Liver (tissue), 9 donors: ENCODE measurements around the gene TMEM38B. TPM values are rescaled to one million over a fixed set of nuclear protein-coding genes. Genes with fewer than 3 reads are reported as not detected.

Source experiments
- DNase-seq: peaks from one replicate; pipeline ENCODE4 v3.0.0-alpha.2; 2017; ENCODE audit warnings: low spot score
- H3K27ac ChIP-seq, 2 donors: one replicate each; pipeline ENCODE4 v1.7.0; 2013; ENCODE audit warnings: inconsistent platforms in 2 of 2, low read length in 2 of 2, control low read depth in 1 of 2, low read depth in 1 of 2, mild to moderate bottlenecking in 1 of 2
- H3K27me3 ChIP-seq, 4 donors: one replicate each; pipeline versions ENCODE4 v1.6.1 to v1.7.0; 2013; ENCODE audit warnings: low read length in 3 of 4, inconsistent platforms in 1 of 4, mild to moderate bottlenecking in 1 of 4, moderate library complexity in 1 of 4; ENCODE audit not compliant: control insufficient read depth in 4 of 4, insufficient read depth in 4 of 4
- H3K36me3 ChIP-seq, 4 donors: one replicate each; pipeline versions ENCODE4 v1.6.1 to v1.7.0; 2013; ENCODE audit warnings: low read length in 3 of 4, mild to moderate bottlenecking in 3 of 4, low read depth in 1 of 4, moderate library complexity in 1 of 4; ENCODE audit not compliant: control insufficient read depth in 4 of 4, insufficient read depth in 3 of 4
- H3K4me1 ChIP-seq, 4 donors: one replicate each; pipeline versions ENCODE4 v1.6.1 to v1.7.0; 2013; ENCODE audit warnings: low read length in 3 of 4, mild to moderate bottlenecking in 3 of 4, moderate library complexity in 1 of 4; ENCODE audit not compliant: control insufficient read depth in 4 of 4, insufficient read depth in 4 of 4
- H3K4me3 ChIP-seq, 3 donors: one replicate each; pipeline versions ENCODE4 v1.6.1 to v1.7.0; 2013; ENCODE audit warnings: low read length in 3 of 3, control low read depth in 1 of 3, low read depth in 1 of 3, mild to moderate bottlenecking in 1 of 3
- H3K9ac ChIP-seq, 2 donors: one replicate each; pipeline ENCODE4 v1.7.0; 2013; ENCODE audit warnings: low read length in 2 of 2, mild to moderate bottlenecking in 2 of 2, moderate library complexity in 2 of 2, control low read depth in 1 of 2, low read depth in 1 of 2
- H3K9me3 ChIP-seq, 4 donors: one replicate each; pipeline versions ENCODE4 v1.6.1 to v1.7.0; 2013; ENCODE audit warnings: low read length in 3 of 4; ENCODE audit not compliant: control insufficient read depth in 4 of 4
- ATF3 ChIP-seq: IDR thresholded peaks from 2 replicates; pipeline ENCODE4 v1.6.1; 2016; ENCODE audit warnings: antibody characterized with exemption
- CTCF ChIP-seq: fragments of 150-350 bp; IDR thresholded peaks from 2 replicates; pipeline ENCODE4 v1.5.1; 2017; ENCODE audit warnings: improper control_type of control experiment, low read depth, low read length; ENCODE audit not compliant: missing input control
- EGR1 ChIP-seq, 2 donors: IDR thresholded peaks; 2 replicates each; pipeline ENCODE4 v1.6.1; 2016 to 2018; ENCODE audit warnings: antibody characterized with exemption in 2 of 2, low read depth in 2 of 2
- FOXA1 ChIP-seq: IDR thresholded peaks from 2 replicates; pipeline ENCODE4 v1.6.1; 2016; ENCODE audit warnings: antibody characterized with exemption
- FOXA2 ChIP-seq: IDR thresholded peaks from 2 replicates; pipeline ENCODE4 v1.6.1; 2016; ENCODE audit warnings: antibody characterized with exemption
- GABPA ChIP-seq, 2 donors: IDR thresholded peaks in 1 of 2; conservative IDR thresholded peaks in 1 of 2; 2 replicates each; pipeline ENCODE4 v1.6.1; 2016; ENCODE audit warnings: antibody characterized with exemption in 2 of 2, mild to moderate bottlenecking in 1 of 2, moderate library complexity in 1 of 2
- HNF4A ChIP-seq, 2 donors: conservative IDR thresholded peaks; 2 replicates each; pipeline ENCODE4 v1.6.1; 2016; ENCODE audit warnings: antibody characterized with exemption in 2 of 2, mild to moderate bottlenecking in 2 of 2
- HNF4G ChIP-seq: IDR thresholded peaks from 2 replicates; pipeline ENCODE4 v1.6.1; 2016; ENCODE audit warnings: antibody characterized with exemption
- JUND ChIP-seq, 2 donors: IDR thresholded peaks; 2 replicates each; pipeline ENCODE4 v1.6.1; 2016; ENCODE audit warnings: antibody characterized with exemption in 2 of 2
- MAX ChIP-seq: IDR thresholded peaks from 2 replicates; pipeline ENCODE4 v1.6.1; 2016; ENCODE audit warnings: antibody characterized with exemption
- NR2F2 ChIP-seq: IDR thresholded peaks from 2 replicates; pipeline ENCODE4 v1.6.1; 2016; ENCODE audit warnings: antibody characterized with exemption
- REST ChIP-seq: IDR thresholded peaks from 2 replicates; pipeline ENCODE4 v1.6.1; 2016; ENCODE audit warnings: antibody characterized with exemption, mild to moderate bottlenecking
- RXRA ChIP-seq, 2 donors: IDR thresholded peaks; 2 replicates each; pipeline ENCODE4 v1.6.1; 2017 to 2018; ENCODE audit warnings: antibody characterized with exemption in 2 of 2, mild to moderate bottlenecking in 1 of 2
- SP1 ChIP-seq: IDR thresholded peaks from 2 replicates; pipeline ENCODE4 v1.6.1; 2018; ENCODE audit warnings: antibody characterized with exemption, mild to moderate bottlenecking
- TAF1 ChIP-seq: conservative IDR thresholded peaks from 2 replicates; pipeline ENCODE4 v1.6.1; 2016; ENCODE audit warnings: antibody characterized with exemption, mild to moderate bottlenecking
- YY1 ChIP-seq: IDR thresholded peaks from 2 replicates; pipeline ENCODE4 v1.6.1; 2016; ENCODE audit warnings: antibody characterized with exemption, mild to moderate bottlenecking
- ZBTB33 ChIP-seq: IDR thresholded peaks from 2 replicates; pipeline ENCODE4 v1.6.1; 2016; ENCODE audit warnings: antibody characterized with exemption
- WGBS: extraction: QIAGEN DNeasy Blood & Tissue Kit; methylation state at CpG from one replicate; pipeline ENCODE4 v1.1.7; 2013; 5-methylcytosine and 5-hydroxymethylcytosine counted together
- polyA plus RNA-seq, 2 donors: library from polyadenylated mRNA; stranded (reverse) in 1 of 2; unstranded in 1 of 2; fragments of 200-250 nt in 1 of 2; fragments of >200 nt in 1 of 2; fragmentation: Nextera tagmentation in 1 of 2; extraction: Ambion mirVana in 1 of 2; gene quantifications; one replicate each; pipeline versions ENCODE4 v1.2.1 to v1.2.3, GENCODE V29; 2013 to 2015
- total RNA-seq, 2 donors: library from RNA; depleted of rRNA; stranded (reverse); fragments of >200 nt; gene quantifications; one replicate each; pipeline ENCODE4 v1.2.3, GENCODE V29; 2014
- donor health status: healthy.
- donor health status: healthy.
- donor health status: healthy.
- donor health status: healthy.
- donor health status: healthy.

Gene TMEM38B
- total and polyA plus RNA-seq, 4 donors, result 7.4 to 21.6 (median 9.2) TPM

- no peak for TF ChIP-seq REST
- TF ChIP-seq NR2F2, result no peak
- no peak for TF ChIP-seq YY1
- no peak for TF ChIP-seq EGR1 (IDR thresholded peaks at IDR 0.05; ENCODE audit: low read depth in 2 of 2)
- TF ChIP-seq JUND (IDR thresholded peaks at IDR 0.05), result no peak
Measured at GRCh38 chr9:105712773-105713172, 18.4 kb downstream of the TMEM38B start (continued).

- Histone ChIP-seq H3K4me1 (no peaks in the 10 kb centered on the region), H3K4me3 (no peak overlapping the region), H3K9ac (no peak overlapping the region), H3K27me3 (no peaks in the 10 kb centered on the region), H3K9me3 (no peaks in the 10 kb centered on the region), H3K36me3 (no peaks in the 10 kb centered on the region), H3K27ac (no peak overlapping the region)
- 97% methylated on average over 11 of the region's 11 CpGs for WGBS
- TF ChIP-seq HNF4A (conservative IDR thresholded peaks at IDR 0.05) (no peak), RXRA (IDR thresholded peaks at IDR 0.05) (no peak), FOXA1 (no peak), CTCF (no peak), ATF3 (no peak), NR2F2 (no peak), YY1 (no peak), FOXA2 (no peak), GABPA (IDR thresholded peaks at IDR 0.05 in 1 of 2, conservative IDR thresholded peaks at IDR 0.05 in 1 of 2) (no peak)
- DNase-seq, result no peak
Measured at GRCh38 chr9:105713260-105714019, 19.1 kb downstream of the TMEM38B start.

- Histone ChIP-seq H3K4me3 (no peak overlapping the region), H3K27me3 (no peaks in the 10 kb centered on the region), H3K27ac (no peak overlapping the region), H3K36me3 (no peaks in the 10 kb centered on the region), H3K4me1 (no peaks in the 10 kb centered on the region), H3K9ac (no peak overlapping the region), H3K9me3 (no peaks in the 10 kb centered on the region)
- 96% methylated on average over 2 of the region's 2 CpGs for WGBS
- no peak for DNase-seq
- TF ChIP-seq HNF4A (conservative IDR thresholded peaks at IDR 0.05) (no peak), EGR1 (IDR thresholded peaks at IDR 0.05; ENCODE audit: low read depth in 2 of 2) (no peak), NR2F2 (no peak), TAF1 (no peak), JUND (IDR thresholded peaks at IDR 0.05) (no peak), ZBTB33 (no peak), GABPA (IDR thresholded peaks at IDR 0.05 in 1 of 2, conservative IDR thresholded peaks at IDR 0.05 in 1 of 2) (no peak), CTCF (no peak), MAX (no peak), ATF3 (no peak), SP1 (no peak), HNF4G (no peak), FOXA2 (no peak), YY1 (no peak), FOXA1 (no peak)
Measured at GRCh38 chr9:105714020-105714331, 19.6 kb downstream of the TMEM38B start.
